GM21786 (cell line): ENCODE data around the gene LBR.
"Not testable (repeated sequence)": the region's sequence is repeated elsewhere in the genome, so short reads cannot be mapped to it uniquely, and the experiment has no call there.

Experiments
- ATAC-seq: cut with Tn5 transposase; IDR thresholded peaks from one replicate; pipeline ENCODE4 v1.9.1; 2021; ENCODE audit not compliant: unreplicated experiment

LBR gene

GRCh38 chr1:225423518-225423855 lies 4.4 kb downstream of the LBR start:
- ATAC-seq: no peak

- no peak for ATAC-seq
Observed at GRCh38 chr1:225422795-225423517, 4.9 kb downstream of the LBR start.

GRCh38 chr1:225422031-225422605 lies 5.7 kb downstream of the LBR start:
- ATAC-seq: no peak

GRCh38 chr1:225418598-225418997 lies 9.2 kb downstream of the LBR start:
- no peak for ATAC-seq

- ATAC-seq: no peak
Observed at GRCh38 chr1:225418059-225418458, 9.8 kb downstream of the LBR start.

GRCh38 chr1:225415967-225416745 lies 11.7 kb downstream of the LBR start:
- no peak for ATAC-seq

- ATAC-seq: no peak
Observed at GRCh38 chr1:225415307-225415706, 12.5 kb downstream of the LBR start.

GRCh38 chr1:225413708-225414375 lies 14.0 kb downstream of the LBR start:
- ATAC-seq: peak; percentile 76

GRCh38 chr1:225412803-225413351 lies 15.0 kb downstream of the LBR start:
- ATAC-seq: no peak

GRCh38 chr1:225412321-225412720 lies 15.5 kb downstream of the LBR start:
- ATAC-seq: no peak

- no peak for ATAC-seq
Observed at GRCh38 chr1:225410036-225410435, 17.8 kb downstream of the LBR start.

- no peak for ATAC-seq
Observed at GRCh38 chr1:225409051-225409450, 18.8 kb downstream of the LBR start.

GRCh38 chr1:225408249-225408648 lies 19.6 kb downstream of the LBR start:
- ATAC-seq: no peak

- no peak for ATAC-seq
Observed at GRCh38 chr1:225407755-225408154, 20.1 kb downstream of the LBR start.

GRCh38 chr1:225406976-225407725 lies 20.7 kb downstream of the LBR start:
- ATAC-seq: no peak

GRCh38 chr1:225400968-225401367 lies 26.9 kb downstream of the LBR start:
- no peak for ATAC-seq

- ATAC-seq: no peak
Observed at GRCh38 chr1:225396357-225396756, 31.5 kb downstream of the LBR start.

GRCh38 chr1:225389843-225390242 lies 38.0 kb downstream of the LBR start:
- ATAC-seq: no peak

- ATAC-seq: no peak
Observed at GRCh38 chr1:225388372-225388771, 39.5 kb downstream of the LBR start.

- not testable (repeated sequence) for ATAC-seq
Observed at GRCh38 chr1:225386860-225387259, 41.0 kb downstream of the LBR start.

- no peak for ATAC-seq
Observed at GRCh38 chr1:225380691-225381090, 47.1 kb downstream of the LBR start.
